ENCODE measurements around the gene OTUB2.

Gene OTUB2

GRCh38 chr14:94026173-94026888 lies at the start of gene OTUB2:
TSS of gene OTUB2 (plus strand) at chr14:94026340. CDS start at chr14:94026538, 198 bp downstream.
- DNase-seq (ENCODE audit: insufficient read length, low spot score) (peak; percentile 98), FAIRE-seq (peak; percentile 93)
- no peak for TF ChIP-seq POLR2A (IDR thresholded peaks at IDR 0.05; ENCODE audit: low read depth, low read length)

DNA sequence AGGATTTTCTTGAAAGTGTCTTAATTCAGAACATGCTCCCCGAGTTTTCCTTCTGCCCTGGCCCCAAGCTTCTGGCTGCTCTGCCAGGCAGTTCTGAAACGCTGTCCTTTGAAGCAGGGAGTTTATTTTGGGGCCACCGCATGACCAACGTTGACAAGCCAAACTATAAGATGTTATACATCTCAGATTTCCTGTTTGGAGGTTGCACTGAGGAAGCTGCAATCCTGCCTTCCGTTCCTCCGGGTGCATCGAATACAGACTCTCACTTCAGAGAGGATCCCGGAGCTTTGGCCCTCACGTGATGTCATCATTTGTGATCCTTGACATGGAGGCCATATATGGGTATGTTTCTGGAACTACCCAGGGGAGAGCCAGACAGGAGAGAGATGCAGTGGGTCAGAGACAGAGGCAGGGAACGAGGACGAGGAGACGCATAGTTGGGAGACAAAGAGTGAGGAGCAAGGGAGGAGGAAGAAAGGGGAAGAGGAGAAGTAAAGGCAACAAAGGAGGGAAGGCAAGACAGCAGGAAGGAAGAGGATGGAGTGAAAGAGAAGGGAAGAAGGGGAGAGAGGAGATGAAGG lies 49.6 kb upstream of the OTUB2 start, which contains the start of gene ASB2:
Gene ASB2, minus strand, starts transcription at position 94 of the 581 bp plus-strand sequence. CDS start 12,031 bp downstream, outside the sequence.
- no peak for TF ChIP-seq POLR2A (IDR thresholded peaks at IDR 0.05; ENCODE audit: low read depth, low read length)
- FAIRE-seq = no peak
- no peak for DNase-seq (ENCODE audit: insufficient read length, low spot score)

DNA sequence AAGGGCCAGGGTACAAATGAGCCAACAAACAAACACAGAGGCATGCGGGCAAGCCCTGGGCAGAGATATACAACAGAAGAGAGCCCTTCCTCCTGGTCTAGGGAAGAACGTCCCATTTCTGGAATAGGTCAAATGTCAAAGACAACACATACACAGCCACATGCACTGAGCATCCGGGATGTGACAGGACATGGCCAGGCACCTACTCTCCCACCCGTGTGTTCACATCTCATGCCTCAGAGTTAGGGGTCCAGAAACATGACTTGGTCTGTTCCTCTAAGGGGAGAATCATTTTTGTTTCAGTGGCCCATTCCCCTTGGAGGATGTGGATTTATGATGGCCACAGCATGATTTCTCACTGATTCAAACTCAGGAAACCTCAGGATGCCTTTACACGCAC lies 49.0 kb upstream of the OTUB2 start:
- no peak for FAIRE-seq
- TF ChIP-seq POLR2A (IDR thresholded peaks at IDR 0.05; ENCODE audit: low read depth, low read length) = no peak
- DNase-seq (ENCODE audit: insufficient read length, low spot score) = no peak

DNA sequence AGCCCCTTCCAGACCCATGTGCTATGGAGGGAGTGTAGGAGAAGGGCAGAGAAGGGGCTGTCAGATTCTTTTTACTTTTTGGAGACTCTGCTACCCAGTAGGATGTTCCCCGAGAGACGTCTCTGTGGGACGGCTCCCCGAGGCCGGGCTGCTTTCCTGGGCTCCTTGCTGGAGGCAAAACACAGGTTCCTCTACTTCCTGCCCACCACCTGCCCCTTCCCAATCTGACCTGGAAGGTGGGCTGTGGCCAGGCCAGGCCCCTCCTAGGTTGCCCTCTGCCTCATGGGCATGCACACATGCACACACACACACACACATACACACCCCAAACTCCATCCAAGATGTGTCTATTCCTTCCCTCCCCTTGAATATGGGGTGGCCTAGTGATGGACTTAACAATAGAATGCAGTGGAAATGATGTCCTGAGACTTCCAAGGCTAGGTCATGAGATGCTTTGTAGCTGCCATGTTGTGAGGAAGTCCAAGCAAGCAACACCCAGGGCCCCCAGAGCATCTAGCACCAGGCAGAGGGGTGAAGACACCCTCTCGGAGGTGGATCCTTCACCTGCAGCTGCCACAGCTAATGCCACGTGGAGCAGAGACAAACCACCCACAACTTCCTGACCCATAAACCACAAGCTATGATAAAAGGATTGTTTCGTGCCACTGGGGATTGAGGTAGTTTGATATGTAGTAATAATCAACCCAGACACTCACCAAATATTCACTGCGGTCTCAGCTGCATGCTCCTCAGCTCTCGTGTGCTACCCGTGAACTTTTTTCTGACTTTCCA lies 48.2 kb upstream of the OTUB2 start:
- TF ChIP-seq POLR2A (IDR thresholded peaks at IDR 0.05; ENCODE audit: low read depth, low read length) = no peak
- DNase-seq (ENCODE audit: insufficient read length, low spot score) (no peak), FAIRE-seq (no peak)

DNA sequence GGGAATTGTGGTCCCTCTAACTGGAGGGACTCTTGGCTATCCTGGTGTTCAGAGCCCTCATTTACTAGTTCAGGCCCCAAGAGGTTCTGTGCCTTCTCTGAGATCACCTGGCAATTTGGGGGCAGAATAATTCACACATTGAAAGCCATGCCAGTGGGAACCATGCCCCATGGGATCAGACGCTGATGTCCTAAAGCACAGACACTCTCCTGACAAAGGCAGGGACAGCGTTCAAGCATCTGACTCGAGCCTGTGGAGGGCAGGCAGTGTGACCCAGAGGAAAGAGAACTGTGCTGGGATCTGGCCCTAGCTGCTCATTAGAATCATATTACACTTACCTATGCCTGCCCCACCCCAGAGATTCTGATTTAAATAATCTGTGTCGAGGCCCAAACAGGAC lies 47.4 kb upstream of the OTUB2 start:
- TF ChIP-seq POLR2A (IDR thresholded peaks at IDR 0.05; ENCODE audit: low read depth, low read length) = no peak
- no peak for FAIRE-seq

GRCh38 chr14:93980456-93981201 lies 45.5 kb upstream of the OTUB2 start:
- no peak for TF ChIP-seq POLR2A (IDR thresholded peaks at IDR 0.05; ENCODE audit: low read depth, low read length)
- DNase-seq (ENCODE audit: insufficient read length, low spot score) (no peak), FAIRE-seq (no peak)

More for the DNA sequence above, 47.4 kb upstream of the OTUB2 start:
- DNase-seq (ENCODE audit: insufficient read length, low spot score) = no peak

- FAIRE-seq = no peak
- DNase-seq (ENCODE audit: insufficient read length, low spot score) = no peak
- TF ChIP-seq POLR2A (IDR thresholded peaks at IDR 0.05; ENCODE audit: low read depth, low read length) = no peak
These were observed 44.6 kb upstream of the OTUB2 start for GRCh38 chr14:93981316-93982229.

- no peak for DNase-seq (ENCODE audit: insufficient read length, low spot score)
- TF ChIP-seq POLR2A (IDR thresholded peaks at IDR 0.05; ENCODE audit: low read depth, low read length) = no peak
- FAIRE-seq = no peak
These were observed 43.7 kb upstream of the OTUB2 start for GRCh38 chr14:93982230-93983007.

DNA sequence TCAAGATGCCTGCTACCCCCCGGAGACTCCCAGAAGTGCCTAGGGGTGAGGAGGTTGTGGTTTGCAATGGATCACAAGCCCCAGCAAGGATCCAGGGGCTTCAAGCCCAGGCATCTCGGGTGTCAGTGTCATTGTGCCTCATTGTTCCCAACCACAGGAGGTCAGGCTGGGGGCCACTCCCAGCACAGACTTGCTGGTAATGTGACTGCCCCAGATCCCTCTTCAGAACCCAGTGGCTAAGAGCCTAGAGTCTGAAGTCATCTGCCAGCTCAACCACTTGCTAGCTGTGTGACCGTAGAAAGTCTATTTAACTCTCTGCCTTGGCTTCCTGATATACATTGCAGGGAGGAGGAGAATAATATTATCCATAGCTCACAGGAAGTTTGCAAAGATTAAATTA lies 42.1 kb upstream of the OTUB2 start:
- peak; percentile 62 for DNase-seq (ENCODE audit: insufficient read length, low spot score)
- no peak for FAIRE-seq
- TF ChIP-seq POLR2A (IDR thresholded peaks at IDR 0.05; ENCODE audit: low read depth, low read length) = no peak

- FAIRE-seq = peak; percentile 87
- peak; percentile 72 for DNase-seq (ENCODE audit: insufficient read length, low spot score)
- TF ChIP-seq POLR2A (IDR thresholded peaks at IDR 0.05; ENCODE audit: low read depth, low read length) = no peak
These were observed 41.1 kb upstream of the OTUB2 start for GRCh38 chr14:93984987-93985410.

DNA sequence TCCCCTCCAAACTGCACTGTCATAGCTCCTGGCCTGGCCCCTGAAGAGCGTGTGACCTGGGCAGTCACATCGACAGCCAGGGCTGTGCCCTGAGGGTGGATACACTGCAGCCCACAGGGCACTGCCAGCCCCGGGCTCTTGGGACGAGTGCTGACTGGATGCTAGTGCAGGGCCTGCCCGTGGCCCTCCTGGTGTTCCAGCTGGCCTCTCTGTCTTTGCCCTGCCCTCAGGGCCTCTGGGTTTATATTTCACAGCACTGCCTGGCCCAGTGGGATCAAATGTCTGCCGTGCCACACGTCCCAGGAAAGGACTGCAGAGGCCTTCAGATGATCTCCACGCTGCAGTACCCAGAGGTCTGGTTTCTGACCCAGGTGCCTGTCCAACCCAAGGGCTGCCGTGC lies 39.2 kb upstream of the OTUB2 start:
- DNase-seq (ENCODE audit: insufficient read length, low spot score) = no peak
- FAIRE-seq = no peak
- no peak for TF ChIP-seq POLR2A (IDR thresholded peaks at IDR 0.05; ENCODE audit: low read depth, low read length)

GRCh38 chr14:93987376-93987775 lies 38.8 kb upstream of the OTUB2 start:
- FAIRE-seq (no peak), DNase-seq (ENCODE audit: insufficient read length, low spot score) (no peak)
- no peak for TF ChIP-seq POLR2A (IDR thresholded peaks at IDR 0.05; ENCODE audit: low read depth, low read length)
